Measurements from ENCODE around the gene SAMD14. TPM values are rescaled to one million over a fixed set of nuclear protein-coding genes. Genes with fewer than 3 reads are reported as not detected.

SAMD14 gene
- total RNA-seq, 1 donor from 2014 or later, result 27.6 TPM

- no peak overlapping the region for H3K4me3 Mint-ChIP-seq (ENCODE audit: unreplicated experiment)
- H3K9me3 Mint-ChIP-seq (ENCODE audit: low read depth), result no peaks in the 10 kb centered on the region
- TF ChIP-seq, protein P1, sequence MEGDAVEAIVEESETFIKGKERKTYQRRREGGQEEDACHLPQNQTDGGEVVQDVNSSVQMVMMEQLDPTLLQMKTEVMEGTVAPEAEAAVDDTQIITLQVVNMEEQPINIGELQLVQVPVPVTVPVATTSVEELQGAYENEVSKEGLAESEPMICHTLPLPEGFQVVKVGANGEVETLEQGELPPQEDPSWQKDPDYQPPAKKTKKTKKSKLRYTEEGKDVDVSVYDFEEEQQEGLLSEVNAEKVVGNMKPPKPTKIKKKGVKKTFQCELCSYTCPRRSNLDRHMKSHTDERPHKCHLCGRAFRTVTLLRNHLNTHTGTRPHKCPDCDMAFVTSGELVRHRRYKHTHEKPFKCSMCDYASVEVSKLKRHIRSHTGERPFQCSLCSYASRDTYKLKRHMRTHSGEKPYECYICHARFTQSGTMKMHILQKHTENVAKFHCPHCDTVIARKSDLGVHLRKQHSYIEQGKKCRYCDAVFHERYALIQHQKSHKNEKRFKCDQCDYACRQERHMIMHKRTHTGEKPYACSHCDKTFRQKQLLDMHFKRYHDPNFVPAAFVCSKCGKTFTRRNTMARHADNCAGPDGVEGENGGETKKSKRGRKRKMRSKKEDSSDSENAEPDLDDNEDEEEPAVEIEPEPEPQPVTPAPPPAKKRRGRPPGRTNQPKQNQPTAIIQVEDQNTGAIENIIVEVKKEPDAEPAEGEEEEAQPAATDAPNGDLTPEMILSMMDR (IDR thresholded peaks at IDR 0.05), result no peak
- H3K27me3 Mint-ChIP-seq (ENCODE audit: low read depth), result no peaks in the 10 kb centered on the region
- DNase-seq (ENCODE audit: low spot score), result no peak
- peaks cover 4% of the 10 kb centered on the region for H3K4me1 Mint-ChIP-seq (ENCODE audit: low read depth)
- H3K27ac Mint-ChIP-seq (ENCODE audit: unreplicated experiment), result no peak overlapping the region
- H3K36me3 Mint-ChIP-seq (ENCODE audit: low read depth), result peaks cover 19% of the 10 kb centered on the region
Measured at GRCh38 chr17:50118076-50118827, 11.7 kb downstream of the SAMD14 start.

DNA sequence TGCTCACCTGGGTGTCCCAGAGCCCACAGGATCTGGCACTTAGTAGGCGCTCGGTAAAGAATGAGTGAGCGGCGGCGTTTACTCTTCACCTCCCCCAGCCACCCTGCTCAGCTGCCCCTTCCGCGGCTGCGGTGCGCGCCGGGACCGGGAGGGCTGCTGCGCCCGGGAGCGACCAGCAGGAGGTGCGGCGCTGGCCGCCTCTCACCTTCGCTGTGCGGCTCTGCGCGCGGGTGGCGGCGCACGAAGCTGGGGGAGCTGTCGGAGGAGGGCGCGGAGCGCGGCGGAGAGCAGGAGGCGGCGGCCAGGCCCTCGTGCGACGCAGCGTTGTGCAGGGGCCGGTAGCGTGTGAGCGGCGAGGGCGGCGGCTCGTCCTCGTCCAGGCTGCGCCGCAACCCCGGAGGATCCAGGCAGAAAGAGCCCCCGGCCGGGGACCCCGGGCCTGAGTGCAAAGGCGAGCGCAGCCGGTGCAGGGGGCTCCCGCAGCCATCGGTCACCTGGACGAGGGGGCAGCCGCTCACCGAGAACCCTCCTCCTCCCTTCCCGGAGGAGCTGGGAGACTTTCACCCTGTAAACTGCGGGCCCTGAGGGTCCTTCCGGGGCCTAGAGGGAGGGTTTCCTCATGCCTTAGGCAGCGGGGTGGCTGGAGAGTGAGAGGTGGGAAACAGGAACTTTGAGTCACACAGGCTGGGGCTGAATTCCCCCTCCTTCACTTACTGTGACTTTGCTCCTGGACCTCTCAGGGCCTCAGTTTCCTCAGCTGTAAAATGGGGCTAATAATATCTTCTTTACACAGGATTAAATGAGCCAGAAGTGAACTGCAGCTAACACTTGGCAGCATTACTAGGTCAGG is 12.5 kb downstream of the SAMD14 start:
- H3K27ac Mint-ChIP-seq (ENCODE audit: unreplicated experiment), result no peak overlapping the region
- H3K4me1 Mint-ChIP-seq (ENCODE audit: low read depth), result peaks cover 7% of the 10 kb centered on the region
- H3K4me3 Mint-ChIP-seq (ENCODE audit: unreplicated experiment), result no peak overlapping the region
- H3K9me3 Mint-ChIP-seq (ENCODE audit: low read depth), result no peaks in the 10 kb centered on the region
- no peaks in the 10 kb centered on the region for H3K27me3 Mint-ChIP-seq (ENCODE audit: low read depth)
- no peak for DNase-seq (ENCODE audit: low spot score)
- TF ChIP-seq, protein P1 (IDR thresholded peaks at IDR 0.05), result peak; percentile 79
- H3K36me3 Mint-ChIP-seq (ENCODE audit: low read depth), result peaks cover 17% of the 10 kb centered on the region

DNA sequence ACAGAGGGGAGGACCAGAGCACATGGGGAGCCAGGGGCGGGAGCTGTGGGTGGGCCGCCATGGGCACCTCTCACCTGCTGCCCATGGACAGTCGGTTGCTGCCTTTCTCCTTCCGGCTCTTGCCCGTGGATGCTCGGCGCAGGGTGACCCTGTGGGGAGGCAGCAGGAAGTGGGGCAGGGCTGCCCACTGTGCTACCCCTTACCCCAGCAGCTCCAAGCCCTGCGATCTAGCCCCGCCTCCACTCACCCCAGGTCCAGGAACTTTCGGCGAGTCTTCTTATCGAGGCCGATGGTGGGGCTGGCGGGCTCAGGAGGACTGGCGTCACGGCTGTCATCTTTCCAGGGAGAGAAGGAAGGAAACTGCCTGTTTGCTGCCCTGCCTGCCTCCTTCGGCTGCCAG is 14.2 kb downstream of the SAMD14 start:
- Mint-ChIP-seq H3K27ac (ENCODE audit: unreplicated experiment) (no peak overlapping the region), H3K4me3 (ENCODE audit: unreplicated experiment) (no peak overlapping the region), H3K27me3 (ENCODE audit: low read depth) (no peaks in the 10 kb centered on the region), H3K36me3 (ENCODE audit: low read depth) (peaks cover 11% of the 10 kb centered on the region), H3K9me3 (ENCODE audit: low read depth) (no peaks in the 10 kb centered on the region), H3K4me1 (ENCODE audit: low read depth) (peaks cover 20% of the 10 kb centered on the region)
- DNase-seq (ENCODE audit: low spot score), result no peak
- TF ChIP-seq, protein P1 (IDR thresholded peaks at IDR 0.05), result no peak

DNA sequence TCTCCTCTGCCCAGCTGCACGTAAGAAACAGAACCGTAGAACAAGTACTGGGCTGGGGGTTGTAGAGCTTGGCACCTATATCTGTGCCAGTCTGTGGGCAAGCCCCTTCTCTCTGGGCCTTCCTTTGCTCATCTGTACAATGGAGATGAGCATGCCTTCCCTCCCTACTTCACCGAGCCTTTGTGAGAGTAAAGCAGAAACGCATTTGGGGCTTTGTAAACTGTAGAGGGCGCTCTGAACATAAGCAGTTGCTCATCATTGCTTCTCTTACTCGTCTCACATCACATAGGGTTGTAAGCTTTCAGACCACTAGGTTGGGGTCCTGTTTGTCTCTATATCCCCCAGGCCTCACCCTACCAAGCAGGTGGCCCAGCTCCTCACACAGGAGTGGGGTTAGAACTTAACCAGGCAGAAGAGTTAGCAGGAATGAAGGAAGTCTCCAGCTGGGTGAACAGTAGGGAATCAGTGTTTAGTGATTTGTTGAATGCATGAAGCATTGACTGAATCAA is 15.1 kb downstream of the SAMD14 start:
- Mint-ChIP-seq H3K9me3 (ENCODE audit: low read depth) (no peaks in the 10 kb centered on the region), H3K27me3 (ENCODE audit: low read depth) (no peaks in the 10 kb centered on the region), H3K27ac (ENCODE audit: unreplicated experiment) (no peak overlapping the region), H3K4me1 (ENCODE audit: low read depth) (peaks cover 20% of the 10 kb centered on the region), H3K4me3 (ENCODE audit: unreplicated experiment) (no peak overlapping the region), H3K36me3 (ENCODE audit: low read depth) (peaks cover 11% of the 10 kb centered on the region)
- no peak for DNase-seq (ENCODE audit: low spot score)
- TF ChIP-seq, protein P1 (IDR thresholded peaks at IDR 0.05), result peak; percentile 85

DNA sequence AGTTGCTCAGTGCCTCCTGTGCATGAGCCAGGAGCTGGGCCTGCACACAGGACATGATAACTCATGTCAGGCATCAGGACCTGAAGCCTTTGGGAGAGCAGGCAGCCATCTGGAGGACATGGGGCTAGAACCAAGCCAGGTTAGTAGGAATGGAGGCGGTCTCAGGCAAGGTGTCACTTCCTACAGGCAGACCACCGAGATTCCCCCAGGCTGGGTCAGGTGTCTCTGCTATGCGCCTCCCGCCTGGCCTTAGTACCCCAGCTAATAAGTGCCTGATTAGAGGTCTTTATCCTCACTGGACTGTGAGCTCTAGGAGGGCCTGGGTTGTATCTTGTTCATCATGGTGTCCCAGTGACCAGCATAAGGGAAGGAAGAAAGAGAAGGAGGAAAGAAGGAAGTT is 15.6 kb downstream of the SAMD14 start:
- H3K36me3 Mint-ChIP-seq (ENCODE audit: low read depth), result peaks cover 7% of the 10 kb centered on the region
- TF ChIP-seq, protein P1 (IDR thresholded peaks at IDR 0.05), result no peak

More for the DNA sequence above, 15.6 kb downstream of the SAMD14 start:
- no peak for DNase-seq (ENCODE audit: low spot score)
- H3K9me3 Mint-ChIP-seq (ENCODE audit: low read depth), result no peaks in the 10 kb centered on the region
- H3K27ac Mint-ChIP-seq (ENCODE audit: unreplicated experiment), result no peak overlapping the region
- H3K4me3 Mint-ChIP-seq (ENCODE audit: unreplicated experiment), result no peak overlapping the region
- peaks cover 20% of the 10 kb centered on the region for H3K4me1 Mint-ChIP-seq (ENCODE audit: low read depth)
- H3K27me3 Mint-ChIP-seq (ENCODE audit: low read depth), result no peaks in the 10 kb centered on the region

All from chondrocyte (in vitro differentiated cells).